Panc1 (cell line): ENCODE data around the gene IDUA.

Experiments used
- POLR2AphosphoS5 ChIP-seq: IDR thresholded peaks from 2 replicates; pipeline ENCODE4 v1.6.1; 2012; ENCODE audit warnings: mild to moderate bottlenecking, low read depth, low read length, moderate library complexity
- TCF7L2 ChIP-seq: IDR thresholded peaks from 2 replicates; pipeline ENCODE4 v1.6.1; 2011; ENCODE audit warnings: mild to moderate bottlenecking, low read depth, low read length, inconsistent platforms
- TF ChIP-seq, protein P1 (sequence below): fragments of 450-650 bp; IDR thresholded peaks from 2 replicates; pipeline ENCODE4 v1.5.1; 2017; ENCODE audit warnings: mild to moderate bottlenecking
- TF ChIP-seq, protein P2 (sequence below), 2 experiments: IDR thresholded peaks; 2 replicates each; pipeline ENCODE4 v1.6.1; 2011 to 2012; ENCODE audit warnings: low read depth in 2 of 2, control low read depth in 1 of 2, low read length in 1 of 2, mild to moderate bottlenecking in 1 of 2, moderate library complexity in 1 of 2; ENCODE audit not compliant: insufficient read depth in 1 of 2

- TF ChIP-seq POLR2AphosphoS5 (no peak), TCF7L2 (no peak)
- TF ChIP-seq, protein P1, sequence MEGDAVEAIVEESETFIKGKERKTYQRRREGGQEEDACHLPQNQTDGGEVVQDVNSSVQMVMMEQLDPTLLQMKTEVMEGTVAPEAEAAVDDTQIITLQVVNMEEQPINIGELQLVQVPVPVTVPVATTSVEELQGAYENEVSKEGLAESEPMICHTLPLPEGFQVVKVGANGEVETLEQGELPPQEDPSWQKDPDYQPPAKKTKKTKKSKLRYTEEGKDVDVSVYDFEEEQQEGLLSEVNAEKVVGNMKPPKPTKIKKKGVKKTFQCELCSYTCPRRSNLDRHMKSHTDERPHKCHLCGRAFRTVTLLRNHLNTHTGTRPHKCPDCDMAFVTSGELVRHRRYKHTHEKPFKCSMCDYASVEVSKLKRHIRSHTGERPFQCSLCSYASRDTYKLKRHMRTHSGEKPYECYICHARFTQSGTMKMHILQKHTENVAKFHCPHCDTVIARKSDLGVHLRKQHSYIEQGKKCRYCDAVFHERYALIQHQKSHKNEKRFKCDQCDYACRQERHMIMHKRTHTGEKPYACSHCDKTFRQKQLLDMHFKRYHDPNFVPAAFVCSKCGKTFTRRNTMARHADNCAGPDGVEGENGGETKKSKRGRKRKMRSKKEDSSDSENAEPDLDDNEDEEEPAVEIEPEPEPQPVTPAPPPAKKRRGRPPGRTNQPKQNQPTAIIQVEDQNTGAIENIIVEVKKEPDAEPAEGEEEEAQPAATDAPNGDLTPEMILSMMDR = no peak
- TF ChIP-seq, protein P2, sequence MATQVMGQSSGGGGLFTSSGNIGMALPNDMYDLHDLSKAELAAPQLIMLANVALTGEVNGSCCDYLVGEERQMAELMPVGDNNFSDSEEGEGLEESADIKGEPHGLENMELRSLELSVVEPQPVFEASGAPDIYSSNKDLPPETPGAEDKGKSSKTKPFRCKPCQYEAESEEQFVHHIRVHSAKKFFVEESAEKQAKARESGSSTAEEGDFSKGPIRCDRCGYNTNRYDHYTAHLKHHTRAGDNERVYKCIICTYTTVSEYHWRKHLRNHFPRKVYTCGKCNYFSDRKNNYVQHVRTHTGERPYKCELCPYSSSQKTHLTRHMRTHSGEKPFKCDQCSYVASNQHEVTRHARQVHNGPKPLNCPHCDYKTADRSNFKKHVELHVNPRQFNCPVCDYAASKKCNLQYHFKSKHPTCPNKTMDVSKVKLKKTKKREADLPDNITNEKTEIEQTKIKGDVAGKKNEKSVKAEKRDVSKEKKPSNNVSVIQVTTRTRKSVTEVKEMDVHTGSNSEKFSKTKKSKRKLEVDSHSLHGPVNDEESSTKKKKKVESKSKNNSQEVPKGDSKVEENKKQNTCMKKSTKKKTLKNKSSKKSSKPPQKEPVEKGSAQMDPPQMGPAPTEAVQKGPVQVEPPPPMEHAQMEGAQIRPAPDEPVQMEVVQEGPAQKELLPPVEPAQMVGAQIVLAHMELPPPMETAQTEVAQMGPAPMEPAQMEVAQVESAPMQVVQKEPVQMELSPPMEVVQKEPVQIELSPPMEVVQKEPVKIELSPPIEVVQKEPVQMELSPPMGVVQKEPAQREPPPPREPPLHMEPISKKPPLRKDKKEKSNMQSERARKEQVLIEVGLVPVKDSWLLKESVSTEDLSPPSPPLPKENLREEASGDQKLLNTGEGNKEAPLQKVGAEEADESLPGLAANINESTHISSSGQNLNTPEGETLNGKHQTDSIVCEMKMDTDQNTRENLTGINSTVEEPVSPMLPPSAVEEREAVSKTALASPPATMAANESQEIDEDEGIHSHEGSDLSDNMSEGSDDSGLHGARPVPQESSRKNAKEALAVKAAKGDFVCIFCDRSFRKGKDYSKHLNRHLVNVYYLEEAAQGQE (IDR thresholded peaks at IDR 0.05; ENCODE audit: insufficient read depth in 1 of 2, low read depth in 2 of 2, low read length in 1 of 2) = no peak
Measured at GRCh38 chr4:956531-957230, 30.2 kb upstream of the IDUA start.
